Psoas muscle (tissue), 8 donors: Measurements from ENCODE around the gene NOL9. TPM values are rescaled to one million over a fixed set of nuclear protein-coding genes. Genes with fewer than 3 reads are reported as not detected.
A peak's percentile ranks its signal among the peaks of the same experiment; 100 is the strongest.

Experiments
- ATAC-seq, 4 donors: fragments of 200-7000 bp; cut with Tn5 transposase; one replicate each; pipeline ENCODE4 v1.9.1; 2020; ENCODE audit warnings: moderate library complexity in 3 of 4, mild to moderate bottlenecking in 2 of 4
- DNase-seq, 2 donors: peaks; one replicate each; pipeline ENCODE4 v3.0.0-alpha.2; 2020
- H3K27ac ChIP-seq: fragments of 200-600 bp; one replicate; pipeline ENCODE4 v1.8.0; 2022
- H3K27me3 ChIP-seq, 3 donors: fragments of 200-600 bp in 1 of 3; one replicate each; pipeline versions ENCODE4 v1.6.1 to v1.8.0; 2013 to 2022; ENCODE audit warnings: low read length in 2 of 3, mild to moderate bottlenecking in 2 of 3, moderate library complexity in 1 of 3; ENCODE audit not compliant: insufficient read depth in 3 of 3
- H3K36me3 ChIP-seq, 2 donors: fragments of 200-600 bp in 1 of 2; one replicate each; pipeline versions ENCODE4 v1.6.1 to v1.8.0; 2013 to 2022; ENCODE audit warnings: low read depth in 1 of 2, mild to moderate bottlenecking in 1 of 2, moderate library complexity in 1 of 2; ENCODE audit not compliant: insufficient read depth in 1 of 2
- H3K4me1 ChIP-seq: fragments of 200-600 bp; one replicate; pipeline ENCODE4 v1.8.0; 2022
- H3K4me3 ChIP-seq: fragments of 200-600 bp; one replicate; pipeline ENCODE4 v1.8.0; 2022; ENCODE audit warnings: mild to moderate bottlenecking
- H3K9me3 ChIP-seq: fragments of 200-600 bp; one replicate; pipeline ENCODE4 v1.8.0; 2022
- WGBS, 3 donors: extraction: QIAGEN DNeasy Blood & Tissue Kit; methylation state at CpG; one replicate each; pipeline versions ENCODE4 v1.1.6 to v1.1.7; 2013; 5-methylcytosine and 5-hydroxymethylcytosine counted together
- intact Hi-C, 2 donors: fragments of 100-400 bp; cut with DNase I; formaldehyde crosslinking; loops; one replicate each; pipeline versions ENCODE4 v1.11.0 to v1.14.2; 2022
- polyA plus RNA-seq, 3 donors: library from polyadenylated mRNA; stranded (reverse); fragments of 200-250 nt; gene quantifications; one replicate each; pipeline ENCODE4 v1.2.3, GENCODE V29; 2013
- total RNA-seq, 4 donors: library from RNA; stranded (reverse); fragmentation: NEBNext Ultra II Directional in 2 of 4; extraction: Animal tissue kit (Norgen Biotek cat#: 25700) in 2 of 4; gene quantifications; one replicate each; pipeline versions ENCODE4 v1.2.1 to v1.2.4, GENCODE V29; 2021 to 2023
- TF ChIP-seq, protein P1 (sequence below): fragments of 200-600 bp; IDR thresholded peaks from one replicate; pipeline ENCODE4 v1.8.0; 2022; ENCODE audit warnings: antibody characterized with exemption
- donor health status: healthy with polysubstance abuse.
- donor health status: DM: no; HTN: no; CAD: no; lungs with moderate emphysema.
- donor health status: Bipolar disorder and iron deficiency.
- donor health status: healthy.
- donor health status: DM: yes; HTN: yes; CAD: no.
- donor health status: DM: no; HTN: no; CAD: no.
- donor health status: DM: no; HTN: no; CAD: no.
- donor health status: DM: yes; HTN: yes; CAD: no.

The NOL9 gene
- total and polyA plus RNA-seq, 7 donors = 5.0 to 26.1 (median 17.1) TPM

DNA sequence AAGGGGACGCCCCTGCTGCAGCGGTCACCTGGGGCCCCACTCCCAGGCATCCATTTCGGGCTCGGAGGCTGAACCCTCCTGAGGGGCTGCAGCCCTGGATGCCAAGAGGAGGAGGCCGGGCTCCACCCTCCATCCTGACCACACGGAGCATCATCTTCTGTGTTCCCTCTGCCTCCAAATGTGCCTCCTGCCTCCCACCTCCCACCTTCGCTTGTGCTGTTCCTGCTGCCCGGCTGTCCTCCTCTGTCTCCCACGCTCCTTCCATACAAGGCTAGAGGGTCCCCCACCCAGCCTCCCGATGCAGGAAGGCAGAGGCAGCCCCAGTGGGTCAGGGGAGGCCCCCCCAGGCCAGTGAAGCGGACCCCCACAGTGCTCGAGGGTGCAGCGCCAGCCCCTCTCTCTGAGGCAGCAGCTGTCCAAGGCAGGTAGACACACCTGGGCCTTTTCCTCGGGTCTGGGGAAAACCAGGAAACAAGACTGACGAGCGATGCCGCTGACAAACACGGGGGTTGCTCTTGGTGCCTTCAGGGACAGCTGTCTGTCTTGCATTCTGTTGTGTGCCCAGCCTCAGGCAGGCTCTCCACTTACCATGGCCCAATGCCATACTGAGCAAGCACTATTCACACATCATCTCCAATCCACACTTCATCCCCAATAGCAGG, 46.0 kb downstream of the NOL9 start:
- intact Hi-C loops = no loop called here
- DNase-seq (peak; percentile 2 to 53), ATAC-seq (peak; percentile 58 to 74 (median 66))
- H3K9me3 ChIP-seq = no peaks in the 10 kb centered on the region
- WGBS, 3 donors = 46 to 59% (median 47%) methylated on average over 14 to 18 of the region's 18 CpGs
- H3K4me1 ChIP-seq = peaks cover 9% of the 10 kb centered on the region
- no peaks in the 10 kb centered on the region for H3K36me3 ChIP-seq
- TF ChIP-seq, protein P1, sequence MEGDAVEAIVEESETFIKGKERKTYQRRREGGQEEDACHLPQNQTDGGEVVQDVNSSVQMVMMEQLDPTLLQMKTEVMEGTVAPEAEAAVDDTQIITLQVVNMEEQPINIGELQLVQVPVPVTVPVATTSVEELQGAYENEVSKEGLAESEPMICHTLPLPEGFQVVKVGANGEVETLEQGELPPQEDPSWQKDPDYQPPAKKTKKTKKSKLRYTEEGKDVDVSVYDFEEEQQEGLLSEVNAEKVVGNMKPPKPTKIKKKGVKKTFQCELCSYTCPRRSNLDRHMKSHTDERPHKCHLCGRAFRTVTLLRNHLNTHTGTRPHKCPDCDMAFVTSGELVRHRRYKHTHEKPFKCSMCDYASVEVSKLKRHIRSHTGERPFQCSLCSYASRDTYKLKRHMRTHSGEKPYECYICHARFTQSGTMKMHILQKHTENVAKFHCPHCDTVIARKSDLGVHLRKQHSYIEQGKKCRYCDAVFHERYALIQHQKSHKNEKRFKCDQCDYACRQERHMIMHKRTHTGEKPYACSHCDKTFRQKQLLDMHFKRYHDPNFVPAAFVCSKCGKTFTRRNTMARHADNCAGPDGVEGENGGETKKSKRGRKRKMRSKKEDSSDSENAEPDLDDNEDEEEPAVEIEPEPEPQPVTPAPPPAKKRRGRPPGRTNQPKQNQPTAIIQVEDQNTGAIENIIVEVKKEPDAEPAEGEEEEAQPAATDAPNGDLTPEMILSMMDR = no peak
- no peak overlapping the region for H3K4me3 ChIP-seq
- no peak overlapping the region for H3K27ac ChIP-seq
- peaks cover 0 to 4% (median 0%) of the 10 kb centered on the region in 3 donors for H3K27me3 ChIP-seq

DNA sequence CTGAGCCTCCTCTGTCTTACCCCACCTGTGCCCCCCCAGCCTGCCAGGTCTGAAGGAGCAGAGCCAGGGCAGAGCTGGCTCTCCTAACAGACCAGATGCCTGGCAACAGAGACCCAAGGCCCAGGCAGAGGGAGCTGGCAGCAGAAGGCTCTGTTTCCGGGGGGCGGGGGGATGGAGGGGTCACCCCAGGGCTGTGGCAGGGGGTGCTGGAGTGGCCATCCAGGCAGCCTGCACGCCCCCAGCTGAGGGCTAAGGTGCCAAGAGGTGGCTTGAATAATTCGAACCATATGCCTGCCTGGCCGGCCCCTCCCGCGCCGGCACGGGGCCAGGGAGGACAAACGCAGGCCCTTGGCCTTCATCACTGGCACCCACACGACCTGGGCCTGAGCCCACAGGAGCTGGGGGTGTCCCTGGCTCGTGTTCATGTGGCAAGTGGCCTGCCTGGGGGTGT, 46.8 kb downstream of the NOL9 start:
- no peak for ATAC-seq

DNA sequence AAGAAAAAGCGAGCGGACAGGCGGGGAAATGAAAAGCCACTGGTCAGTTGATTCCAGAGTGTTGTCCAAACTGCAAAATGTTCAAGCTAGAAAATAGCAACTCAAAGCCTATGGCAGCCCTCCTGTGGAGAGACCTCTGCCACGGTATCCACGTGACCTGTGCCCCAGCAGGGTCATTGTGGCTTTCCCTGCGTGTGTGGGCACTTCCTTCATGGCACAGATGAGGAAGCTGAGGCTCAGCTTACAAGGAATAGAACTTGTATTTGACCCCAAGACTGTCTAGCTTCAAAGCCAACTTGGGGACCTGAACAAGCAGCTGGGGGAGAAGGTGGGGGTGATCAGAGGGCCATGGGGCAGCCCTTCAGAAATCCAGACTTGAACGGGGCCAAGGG, 47.3 kb downstream of the NOL9 start:
- DNase-seq (peak in 1 of 2 donors; percentile 50), ATAC-seq (no peak)
- intact Hi-C loops = no loop called here
- 62 to 76% (median 62%) methylated on average over 7 of the region's 7 CpGs for WGBS, 3 donors
- Histone ChIP-seq H3K27ac (no peak overlapping the region), H3K36me3 (no peaks in the 10 kb centered on the region), H3K9me3 (no peaks in the 10 kb centered on the region), H3K4me3 (no peak overlapping the region), H3K27me3 (peaks cover 0 to 4% (median 0%) of the 10 kb centered on the region in 3 donors), H3K4me1 (peaks cover 18% of the 10 kb centered on the region)
- TF ChIP-seq, protein P1 = no peak

More for the DNA sequence above, 46.8 kb downstream of the NOL9 start:
- peaks cover 0 to 4% (median 0%) of the 10 kb centered on the region in 3 donors for H3K27me3 ChIP-seq
- H3K27ac ChIP-seq = no peak overlapping the region
- H3K9me3 ChIP-seq = no peaks in the 10 kb centered on the region
- 29 to 61% (median 34%) methylated on average over 8 to 12 of the region's 12 CpGs for WGBS, 3 donors
- intact Hi-C loops = no loop called here
- no peak for DNase-seq
- H3K36me3 ChIP-seq = no peaks in the 10 kb centered on the region
- TF ChIP-seq, protein P1 = no peak
- H3K4me3 ChIP-seq = no peak overlapping the region
- peaks cover 13% of the 10 kb centered on the region for H3K4me1 ChIP-seq

DNA sequence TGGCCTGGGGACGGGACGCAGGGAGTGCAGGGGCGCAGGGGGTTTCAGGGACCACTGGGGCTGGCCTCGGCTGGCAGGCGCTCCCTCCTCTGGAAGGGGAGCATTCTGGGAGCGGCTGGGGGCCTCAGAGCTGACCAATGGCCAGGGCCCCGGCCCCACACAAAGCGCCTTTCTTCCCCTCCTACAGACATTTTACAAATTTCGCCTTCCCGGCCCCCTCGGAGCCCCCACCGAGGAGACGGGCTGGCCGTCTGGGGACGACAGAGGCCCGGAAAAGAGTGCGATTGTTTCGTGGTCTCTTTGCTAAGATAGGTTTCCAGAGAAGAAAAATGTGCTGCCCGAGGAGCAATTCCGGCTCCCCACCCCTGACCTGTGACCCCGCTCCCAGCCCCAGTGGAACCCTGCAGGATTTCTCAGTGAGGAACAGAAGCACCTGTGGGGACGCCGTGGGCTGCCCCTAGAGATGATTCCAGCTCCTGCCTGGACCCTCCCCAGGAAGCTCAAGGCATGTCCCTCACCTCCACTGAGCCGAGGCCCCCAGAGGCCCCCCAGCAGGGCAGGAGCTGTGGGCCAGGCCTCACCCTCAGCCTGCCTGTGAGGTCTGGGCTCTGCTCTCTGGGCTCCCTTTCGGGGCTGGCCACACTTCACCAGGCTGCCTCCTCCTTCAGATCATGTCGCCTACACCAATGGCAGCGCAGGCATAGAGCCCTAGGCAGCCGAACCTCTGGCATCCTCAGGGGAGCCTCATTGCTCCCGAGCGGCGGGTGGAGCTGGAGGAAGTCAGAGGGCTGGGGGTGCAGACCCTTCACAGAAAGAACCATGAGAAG, 47.9 kb downstream of the NOL9 start:
- DNase-seq = peak in 1 of 2 donors; percentile 50
- Histone ChIP-seq H3K4me3 (no peak overlapping the region), H3K27ac (no peak overlapping the region), H3K27me3 (peaks cover 0 to 4% (median 0%) of the 10 kb centered on the region in 3 donors), H3K9me3 (no peaks in the 10 kb centered on the region), H3K36me3 (no peaks in the 10 kb centered on the region), H3K4me1 (peaks cover 24% of the 10 kb centered on the region)
- WGBS, 3 donors = 74 to 82% (median 78%) methylated on average over 31 of the region's 31 CpGs
- intact Hi-C loops = no loop called here
- no peak for ATAC-seq
- TF ChIP-seq, protein P1 = no peak
